HG02759 (cell line): Measurements from ENCODE around the gene CDC42EP2.
A peak's percentile ranks its signal among the peaks of the same experiment; 100 is the strongest.

Experiments used
- ATAC-seq: cut with Tn5 transposase; IDR thresholded peaks from one replicate; pipeline ENCODE4 v1.9.1; 2021; ENCODE audit warnings: mild to moderate bottlenecking, moderate library complexity; ENCODE audit not compliant: unreplicated experiment

The CDC42EP2 gene

GRCh38 chr11:65314501-65315203, at the start of gene CDC42EP2:
TSS of gene CDC42EP2 (plus strand) at chr11:65314866. CDS start at chr11:65320899, 6,033 bp downstream.
- ATAC-seq = peak; percentile 87

- ATAC-seq = no peak
These were observed 48.5 kb upstream of the CDC42EP2 start for GRCh38 chr11:65266210-65266609.

- ATAC-seq = no peak
These were observed 39.7 kb upstream of the CDC42EP2 start for GRCh38 chr11:65274735-65275682.

GRCh38 chr11:65275906-65276305, 38.8 kb upstream of the CDC42EP2 start:
- no peak for ATAC-seq

GRCh38 chr11:65277631-65278277, 36.9 kb upstream of the CDC42EP2 start:
- no peak for ATAC-seq

- ATAC-seq = no peak
These were observed 36.3 kb upstream of the CDC42EP2 start for GRCh38 chr11:65278356-65278755.

- no peak for ATAC-seq
These were observed 35.4 kb upstream of the CDC42EP2 start for GRCh38 chr11:65279279-65279678.

- no peak for ATAC-seq
These were observed 34.8 kb upstream of the CDC42EP2 start for GRCh38 chr11:65279741-65280440.

GRCh38 chr11:65280646-65281045, 34.0 kb upstream of the CDC42EP2 start:
- ATAC-seq = no peak

GRCh38 chr11:65286686-65287085, 28.0 kb upstream of the CDC42EP2 start:
- ATAC-seq = no peak

GRCh38 chr11:65287601-65288000, 27.1 kb upstream of the CDC42EP2 start:
- ATAC-seq = no peak

- ATAC-seq = no peak
These were observed 25.7 kb upstream of the CDC42EP2 start for GRCh38 chr11:65288706-65289536.

- no peak for ATAC-seq
These were observed 24.1 kb upstream of the CDC42EP2 start for GRCh38 chr11:65290448-65291165.

GRCh38 chr11:65291613-65292012, 23.1 kb upstream of the CDC42EP2 start:
- ATAC-seq = no peak

GRCh38 chr11:65292890-65293289, 21.8 kb upstream of the CDC42EP2 start:
- ATAC-seq = no peak

- ATAC-seq = no peak
These were observed 20.7 kb upstream of the CDC42EP2 start for GRCh38 chr11:65293909-65294381.

- no peak for ATAC-seq
These were observed 19.7 kb upstream of the CDC42EP2 start for GRCh38 chr11:65295001-65295400.

- ATAC-seq = no peak
These were observed 18.9 kb upstream of the CDC42EP2 start for GRCh38 chr11:65295571-65296341.
